Esophagus (tissue), 2 donors: Measurements from ENCODE around the gene C1RL. TPM values are rescaled to one million over a fixed set of nuclear protein-coding genes. Genes with fewer than 3 reads are reported as not detected.

ENCODE experiments used
- H3K27ac ChIP-seq, 2 donors: one replicate each; pipeline ENCODE4 v1.5.1; 2013; ENCODE audit warnings: low read depth in 2 of 2, mild to moderate bottlenecking in 2 of 2, inconsistent platforms in 1 of 2, low read length in 1 of 2, moderate library complexity in 1 of 2
- H3K27me3 ChIP-seq, 2 donors: one replicate each; pipeline ENCODE4 v1.6.1; 2013; ENCODE audit warnings: low read length in 2 of 2, control low read depth in 1 of 2, mild to moderate bottlenecking in 1 of 2; ENCODE audit not compliant: insufficient read depth in 2 of 2, control insufficient read depth in 1 of 2
- H3K36me3 ChIP-seq, 2 donors: one replicate each; pipeline ENCODE4 v1.6.1; 2013; ENCODE audit warnings: low read length in 1 of 2; ENCODE audit not compliant: control insufficient read depth in 2 of 2, insufficient read depth in 2 of 2
- H3K4me1 ChIP-seq, 2 donors: one replicate each; pipeline ENCODE4 v1.6.1; 2013; ENCODE audit warnings: low read length in 1 of 2; ENCODE audit not compliant: control insufficient read depth in 2 of 2, insufficient read depth in 2 of 2
- H3K4me3 ChIP-seq, 2 donors: one replicate each; pipeline ENCODE4 v1.5.1; 2013; ENCODE audit warnings: low read length in 2 of 2, mild to moderate bottlenecking in 2 of 2, low read depth in 1 of 2, moderate library complexity in 1 of 2
- H3K9me3 ChIP-seq, 2 donors: one replicate each; pipeline ENCODE4 v1.6.1; 2013; ENCODE audit warnings: mild to moderate bottlenecking in 2 of 2, low read depth in 1 of 2, low read length in 1 of 2, moderate library complexity in 1 of 2; ENCODE audit not compliant: control insufficient read depth in 2 of 2, insufficient read depth in 1 of 2
- WGBS, 2 donors: extraction: QIAGEN DNeasy Blood & Tissue Kit; methylation state at CpG; one replicate each; pipeline ENCODE4 v1.1.7; 2013; 5-methylcytosine and 5-hydroxymethylcytosine counted together
- polyA plus RNA-seq, 2 donors: library from polyadenylated mRNA; stranded (reverse); fragments of 200-250 nt; gene quantifications; one replicate each; pipeline ENCODE4 v1.2.3, GENCODE V29; 2013
- donor health status: healthy with polysubstance abuse.
- donor health status: Bipolar disorder and iron deficiency.

C1RL gene
- polyA plus RNA-seq, 2 donors, result 14.7 to 18.0 TPM

DNA sequence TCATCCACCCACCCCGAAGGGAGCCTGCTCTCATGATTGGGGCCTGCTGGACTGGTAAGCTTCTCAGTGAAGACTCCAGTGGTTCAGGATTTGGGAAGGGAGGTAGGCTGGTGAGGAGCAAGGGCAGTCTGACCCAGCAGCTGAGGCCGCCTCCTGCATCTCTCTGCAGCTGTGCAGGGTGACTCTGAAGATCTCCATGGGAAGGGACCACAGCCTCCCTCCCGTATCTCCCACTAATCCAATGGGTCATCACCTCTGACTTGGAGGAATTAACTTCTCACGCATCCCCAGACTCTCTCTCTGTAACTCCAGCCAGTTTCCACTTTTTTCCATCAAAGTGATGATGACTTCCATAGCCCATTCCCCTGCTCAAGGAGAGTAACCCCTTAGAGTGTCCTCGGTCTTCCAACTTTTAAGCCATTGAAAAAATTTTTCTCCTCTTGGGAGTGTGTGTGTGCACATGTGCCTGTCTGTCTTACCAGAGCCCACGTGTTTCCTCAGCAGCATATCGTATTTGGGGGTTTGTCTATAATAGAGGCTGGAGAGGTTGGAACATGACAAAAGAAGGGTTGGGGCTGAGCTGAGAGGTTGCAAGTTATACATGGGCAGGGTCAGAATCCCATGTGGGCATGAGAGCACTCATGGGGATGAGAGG is 32.5 kb upstream of the C1RL start:
- H3K4me1 ChIP-seq, result no peaks in the 10 kb centered on the region
- no peak overlapping the region for H3K4me3 ChIP-seq
- H3K27ac ChIP-seq, result no peak overlapping the region
- no peaks in the 10 kb centered on the region for H3K9me3 ChIP-seq
- H3K27me3 ChIP-seq, result no peaks in the 10 kb centered on the region
- H3K36me3 ChIP-seq, result peaks cover 8 to 9% of the 10 kb centered on the region in 2 donors
- 83 to 86% methylated on average over 7 of the region's 7 CpGs for WGBS, 2 donors

GRCh38 chr12:7139200-7139599 is 30.2 kb upstream of the C1RL start:
- 90 to 95% methylated on average over 2 of the region's 2 CpGs for WGBS, 2 donors

GRCh38 chr12:7137908-7138307 is 28.9 kb upstream of the C1RL start:
- Histone ChIP-seq H3K27ac (no peak overlapping the region), H3K27me3 (no peaks in the 10 kb centered on the region), H3K9me3 (no peaks in the 10 kb centered on the region), H3K36me3 (peaks cover 8 to 24% of the 10 kb centered on the region in 2 donors), H3K4me3 (no peak overlapping the region), H3K4me1 (no peaks in the 10 kb centered on the region)
- 80% methylated on average over 4 of the region's 4 CpGs for WGBS, 2 donors

More at GRCh38 chr12:7139200-7139599, 30.2 kb upstream of the C1RL start:
- Histone ChIP-seq H3K27ac (no peak overlapping the region), H3K4me3 (no peak overlapping the region), H3K36me3 (peaks cover 8 to 20% of the 10 kb centered on the region in 2 donors), H3K9me3 (no peaks in the 10 kb centered on the region), H3K4me1 (no peaks in the 10 kb centered on the region), H3K27me3 (no peaks in the 10 kb centered on the region)

GRCh38 chr12:7136676-7137075 is 27.7 kb upstream of the C1RL start:
- no peaks in the 10 kb centered on the region for H3K9me3 ChIP-seq
- H3K27ac ChIP-seq, result no peak overlapping the region
- H3K4me3 ChIP-seq, result no peak overlapping the region
- 90 to 92% methylated on average over 3 of the region's 3 CpGs for WGBS, 2 donors
- no peaks in the 10 kb centered on the region for H3K4me1 ChIP-seq
- H3K36me3 ChIP-seq, result peaks cover 8 to 24% of the 10 kb centered on the region in 2 donors
- H3K27me3 ChIP-seq, result no peaks in the 10 kb centered on the region

DNA sequence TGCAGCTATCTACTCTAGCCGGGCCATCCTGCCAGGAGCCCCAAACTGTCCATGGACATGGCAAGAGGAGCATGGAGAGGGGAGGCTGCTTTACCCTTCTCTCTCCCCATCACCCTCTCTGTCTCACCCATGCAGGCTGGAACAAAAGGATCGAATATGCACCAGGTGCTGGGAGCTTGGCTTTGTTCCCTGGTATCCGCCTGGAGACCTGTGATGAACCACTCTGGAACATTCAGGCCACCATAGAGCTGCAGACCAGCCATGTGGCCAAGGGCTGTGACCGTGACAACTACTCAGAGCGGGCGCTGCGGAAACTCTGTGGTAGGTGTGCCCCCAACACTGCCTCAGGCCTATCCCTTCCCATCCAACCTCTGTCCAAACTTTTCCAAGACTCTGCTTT is 27.1 kb upstream of the C1RL start:
- Histone ChIP-seq H3K36me3 (peaks cover 5 to 24% of the 10 kb centered on the region in 2 donors), H3K27ac (no peak overlapping the region), H3K27me3 (no peaks in the 10 kb centered on the region), H3K4me3 (no peak overlapping the region), H3K4me1 (peaks cover 0 to 1% of the 10 kb centered on the region in 2 donors), H3K9me3 (no peaks in the 10 kb centered on the region)
- 90 to 95% methylated on average over 7 of the region's 7 CpGs for WGBS, 2 donors

- Histone ChIP-seq H3K4me3 (no peak overlapping the region), H3K27ac (no peak overlapping the region), H3K27me3 (no peaks in the 10 kb centered on the region), H3K36me3 (peaks cover 3 to 24% of the 10 kb centered on the region in 2 donors), H3K4me1 (peaks cover 0 to 5% of the 10 kb centered on the region in 2 donors), H3K9me3 (no peaks in the 10 kb centered on the region)
- 80 to 84% methylated on average over 12 of the region's 12 CpGs for WGBS, 2 donors
Measured at GRCh38 chr12:7134396-7135166, 25.6 kb upstream of the C1RL start.

- Histone ChIP-seq H3K36me3 (peaks cover 0 to 16% of the 10 kb centered on the region in 2 donors), H3K9me3 (no peaks in the 10 kb centered on the region), H3K27ac (peak overlapping the region in 1 of 2 donors; percentile 29), H3K4me3 (peak overlapping the region in 1 of 2 donors; percentile 62), H3K4me1 (peaks cover 0 to 6% of the 10 kb centered on the region in 2 donors), H3K27me3 (no peaks in the 10 kb centered on the region)
- 42 to 43% methylated on average over 7 of the region's 7 CpGs for WGBS, 2 donors
Measured at GRCh38 chr12:7131502-7131866, 22.5 kb upstream of the C1RL start.

- peak overlapping the region; percentile 62 to 69 for H3K27ac ChIP-seq
- H3K4me3 ChIP-seq, result peak overlapping the region; percentile 46 to 62
- no peaks in the 10 kb centered on the region for H3K27me3 ChIP-seq
- peaks cover 0 to 10% of the 10 kb centered on the region in 2 donors for H3K36me3 ChIP-seq
- no peaks in the 10 kb centered on the region for H3K9me3 ChIP-seq
- H3K4me1 ChIP-seq, result peaks cover 0 to 6% of the 10 kb centered on the region in 2 donors
- 2 to 3% methylated on average over 31 to 32 of the region's 32 CpGs for WGBS, 2 donors
Measured at GRCh38 chr12:7130701-7131501, 21.9 kb upstream of the C1RL start.

DNA sequence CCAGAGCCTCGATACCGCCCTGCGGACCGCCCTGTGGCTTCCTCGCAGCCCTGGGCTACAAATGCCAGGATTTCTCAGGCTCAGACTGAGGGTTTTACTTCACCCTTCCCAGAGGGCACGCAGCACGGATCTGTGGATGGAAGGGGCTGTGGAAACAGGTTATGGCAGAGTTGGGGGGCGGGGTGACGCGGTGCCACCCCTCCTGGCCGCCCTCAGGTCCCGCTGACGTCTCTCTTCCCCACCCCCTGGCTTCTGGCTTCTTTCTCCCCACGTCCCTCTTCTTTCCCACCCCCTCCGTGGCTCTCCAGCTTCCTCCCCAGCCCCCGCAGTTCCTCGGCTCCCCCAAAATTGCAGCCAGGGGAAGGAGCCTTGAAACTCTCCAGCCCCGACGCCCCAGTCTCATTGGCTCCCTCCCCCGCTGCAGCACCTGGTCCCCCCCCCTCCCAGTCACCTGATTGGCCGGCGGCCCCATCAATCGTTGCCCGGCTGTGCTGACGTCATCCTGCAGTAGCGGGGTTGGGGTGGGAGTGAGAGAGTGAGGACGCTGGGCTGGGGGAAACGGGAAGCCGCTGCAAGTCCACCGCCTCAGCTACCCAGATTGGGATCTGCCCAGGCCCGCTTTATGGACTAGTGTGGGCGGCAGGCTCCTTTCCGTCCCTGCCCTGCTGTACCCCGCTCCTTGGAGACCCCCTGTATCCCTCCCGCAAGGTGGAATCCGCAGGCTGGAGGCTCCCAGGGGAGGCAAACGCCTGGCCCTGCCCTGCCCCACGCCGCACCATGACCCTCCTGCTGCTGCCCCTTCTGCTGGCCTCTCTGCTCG is 21.1 kb upstream of the C1RL start, which contains the start of gene CLSTN3:
Gene CLSTN3, plus strand, starts transcription at position 500 of the 820 bp plus-strand sequence. Its CDS starts 278 bp downstream, at position 778.
- peak within 1 kb of the TSS; percentile 46 to 62 for H3K4me3 ChIP-seq
- no peaks in the 10 kb centered on the region for H3K9me3 ChIP-seq
- peak within 1 kb of the TSS; percentile 62 to 70 for H3K27ac ChIP-seq
- peaks cover 0 to 7% of the 10 kb centered on the region in 2 donors for H3K36me3 ChIP-seq
- peaks cover 0 to 6% of the 10 kb centered on the region in 2 donors for H3K4me1 ChIP-seq
- no peaks in the 10 kb centered on the region for H3K27me3 ChIP-seq
- WGBS, 2 donors, result 1% methylated on average over 37 to 40 of the region's 40 CpGs
